MG63 (cell line): ENCODE results near the gene CLASP1. TPM values are rescaled to one million over a fixed set of nuclear protein-coding genes. Genes with fewer than 3 reads are reported as not detected.
A peak's percentile ranks its signal among the peaks of the same experiment; 100 is the strongest.
"Not testable (repeated sequence)": the region's sequence is repeated elsewhere in the genome, so short reads cannot be mapped to it uniquely, and the experiment has no call there.

Experiments used
- DNase-seq: peaks from one replicate; pipeline ENCODE4 v3.0.0-alpha.2; 2020
- H3K27me3 ChIP-seq: fragments of 250-450 bp; sonication (Bioruptor Pico); 2 replicates; pipeline ENCODE4 v1.5.1; 2020; ENCODE audit warnings: mild to moderate bottlenecking, moderate library complexity
- H3K36me3 ChIP-seq: fragments of 250-450 bp; sonication (Bioruptor Pico); 2 replicates; pipeline ENCODE4 v1.5.1; 2020; ENCODE audit warnings: mild to moderate bottlenecking, moderate library complexity
- H3K4me3 ChIP-seq: fragments of 250-450 bp; sonication (Bioruptor Pico); 2 replicates; pipeline ENCODE4 v1.5.1; 2020; ENCODE audit warnings: mild to moderate bottlenecking, moderate library complexity
- H3K9me3 ChIP-seq: fragments of 250-450 bp; sonication (Bioruptor Pico); 2 replicates; pipeline ENCODE4 v1.5.1; 2020; ENCODE audit warnings: mild to moderate bottlenecking, moderate library complexity
- total RNA-seq: library from RNA; depleted of rRNA; stranded (reverse); fragments of >200 nt; shearing (Covaris generic); gene quantifications from 2 replicates; pipeline ENCODE4 v1.2.3, GENCODE V29; 2014; ENCODE audit warnings: low replicate concordance; rRNA removed

The CLASP1 gene
- 19.9 and 20.8 TPM in 2 replicates for total RNA-seq

GRCh38 chr2:121649149-121649595 lies at the start of gene CLASP1:
Gene CLASP1 (minus strand): TSS chr2:121649462. CDS start chr2:121605895, 43,567 bp downstream.
- peak; percentile 74 for DNase-seq

GRCh38 chr2:121698318-121698930 lies 49.2 kb upstream of the CLASP1 start:
- H3K4me3 ChIP-seq = no peak overlapping the region
- no peaks in the 10 kb centered on the region for H3K9me3 ChIP-seq
- H3K36me3 ChIP-seq = no peaks in the 10 kb centered on the region
- no peak for DNase-seq
- H3K27me3 ChIP-seq = no peaks in the 10 kb centered on the region

More at GRCh38 chr2:121649149-121649595, at the start of gene CLASP1:
- H3K36me3 ChIP-seq = no peaks in the 10 kb centered on the region; the same call in 1 of the 2 replicates
- no peaks in the 10 kb centered on the region for H3K9me3 ChIP-seq
- no peaks in the 10 kb centered on the region for H3K27me3 ChIP-seq
- peak within 1 kb of the TSS; percentile 69 for H3K4me3 ChIP-seq

- Histone ChIP-seq H3K36me3 (no peaks in the 10 kb centered on the region), H3K27me3 (no peaks in the 10 kb centered on the region), H3K4me3 (no peak overlapping the region), H3K9me3 (no peaks in the 10 kb centered on the region)
- DNase-seq = no peak
Measured at GRCh38 chr2:121697108-121697631, 47.9 kb upstream of the CLASP1 start.

GRCh38 chr2:121696410-121696930 lies 47.2 kb upstream of the CLASP1 start:
- no peak for DNase-seq
- Histone ChIP-seq H3K27me3 (no peaks in the 10 kb centered on the region), H3K4me3 (no peak overlapping the region), H3K9me3 (no peaks in the 10 kb centered on the region), H3K36me3 (no peaks in the 10 kb centered on the region)

GRCh38 chr2:121695171-121695451 lies 45.8 kb upstream of the CLASP1 start:
- Histone ChIP-seq H3K27me3 (no peaks in the 10 kb centered on the region), H3K36me3 (no peaks in the 10 kb centered on the region), H3K4me3 (no peak overlapping the region), H3K9me3 (no peaks in the 10 kb centered on the region)
- no peak for DNase-seq

- peak; percentile 68 for DNase-seq
- H3K36me3 ChIP-seq = no peaks in the 10 kb centered on the region
- no peaks in the 10 kb centered on the region for H3K27me3 ChIP-seq
- no peaks in the 10 kb centered on the region for H3K9me3 ChIP-seq
- no peak overlapping the region for H3K4me3 ChIP-seq
Measured at GRCh38 chr2:121694398-121695170, 45.3 kb upstream of the CLASP1 start.

- not testable (repeated sequence) for H3K27me3 ChIP-seq, H3K9me3 ChIP-seq, DNase-seq, H3K4me3 ChIP-seq, H3K36me3 ChIP-seq
Measured at GRCh38 chr2:121690572-121690971, 41.3 kb upstream of the CLASP1 start.

- H3K36me3 ChIP-seq = no peaks in the 10 kb centered on the region
- H3K9me3 ChIP-seq = no peaks in the 10 kb centered on the region
- H3K4me3 ChIP-seq = no peak overlapping the region
- H3K27me3 ChIP-seq = no peaks in the 10 kb centered on the region
- no peak for DNase-seq
Measured at GRCh38 chr2:121690095-121690494, 40.8 kb upstream of the CLASP1 start.

GRCh38 chr2:121689356-121689755 lies 40.1 kb upstream of the CLASP1 start:
- Histone ChIP-seq H3K36me3 (no peaks in the 10 kb centered on the region), H3K4me3 (no peak overlapping the region), H3K27me3 (no peaks in the 10 kb centered on the region), H3K9me3 (no peaks in the 10 kb centered on the region)
- DNase-seq = peak; percentile 59

- H3K4me3 ChIP-seq = no peak overlapping the region
- H3K36me3 ChIP-seq = no peaks in the 10 kb centered on the region
- H3K27me3 ChIP-seq = no peaks in the 10 kb centered on the region
- no peak for DNase-seq
- peaks cover 1% of the 10 kb centered on the region; the same call in 1 of the 2 replicates for H3K9me3 ChIP-seq
Measured at GRCh38 chr2:121688820-121689219, 39.6 kb upstream of the CLASP1 start.

GRCh38 chr2:121686902-121687301 lies 37.6 kb upstream of the CLASP1 start:
- Histone ChIP-seq H3K36me3 (no peaks in the 10 kb centered on the region), H3K9me3 (peaks cover 16% of the 10 kb centered on the region), H3K27me3 (no peaks in the 10 kb centered on the region), H3K4me3 (no peak overlapping the region)
- DNase-seq = no peak

- Histone ChIP-seq H3K4me3 (no peak overlapping the region), H3K9me3 (peaks cover 22% of the 10 kb centered on the region), H3K27me3 (no peaks in the 10 kb centered on the region), H3K36me3 (no peaks in the 10 kb centered on the region)
- DNase-seq = no peak
Measured at GRCh38 chr2:121686218-121686617, 37.0 kb upstream of the CLASP1 start.

- H3K36me3 ChIP-seq = no peaks in the 10 kb centered on the region
- no peaks in the 10 kb centered on the region for H3K27me3 ChIP-seq
- DNase-seq = no peak
- peaks cover 30% of the 10 kb centered on the region for H3K9me3 ChIP-seq
- H3K4me3 ChIP-seq = no peak overlapping the region
Measured at GRCh38 chr2:121682396-121683298, 33.4 kb upstream of the CLASP1 start.

- no peak for DNase-seq
- Histone ChIP-seq H3K9me3 (peaks cover 50% of the 10 kb centered on the region), H3K27me3 (no peaks in the 10 kb centered on the region), H3K36me3 (no peaks in the 10 kb centered on the region), H3K4me3 (no peak overlapping the region)
Measured at GRCh38 chr2:121677855-121678254, 28.6 kb upstream of the CLASP1 start.

- H3K36me3 ChIP-seq, H3K27me3 ChIP-seq, H3K4me3 ChIP-seq, DNase-seq: not testable (repeated sequence)
- peaks cover 42% of the 10 kb centered on the region for H3K9me3 ChIP-seq
Measured at GRCh38 chr2:121671621-121672020, 22.4 kb upstream of the CLASP1 start.

GRCh38 chr2:121670181-121670580 lies 20.9 kb upstream of the CLASP1 start:
- Histone ChIP-seq H3K9me3 (peaks cover 32% of the 10 kb centered on the region), H3K27me3 (no peaks in the 10 kb centered on the region), H3K36me3 (no peaks in the 10 kb centered on the region), H3K4me3 (no peak overlapping the region)
- no peak for DNase-seq

- H3K36me3 ChIP-seq = no peaks in the 10 kb centered on the region
- H3K9me3 ChIP-seq = peaks cover 15% of the 10 kb centered on the region
- H3K27me3 ChIP-seq = no peaks in the 10 kb centered on the region
- H3K4me3 ChIP-seq = no peak overlapping the region
- no peak for DNase-seq
Measured at GRCh38 chr2:121667618-121668017, 18.4 kb upstream of the CLASP1 start.
